ENCODE measurements around the gene RSRC1.
"Not testable (repeated sequence)": the region's sequence is repeated elsewhere in the genome, so short reads cannot be mapped to it uniquely, and the experiment has no call there.

RSRC1 gene

GRCh38 chr3:158465074-158465473 is 355.2 kb downstream of the RSRC1 start:
- DNase-seq, result no peak

- no peak for DNase-seq
These were observed 361.2 kb downstream of the RSRC1 start for GRCh38 chr3:158470944-158471638.

GRCh38 chr3:158471639-158472294 is 361.9 kb downstream of the RSRC1 start:
- DNase-seq, result no peak

GRCh38 chr3:158479051-158479450 is 369.2 kb downstream of the RSRC1 start:
- no peak for DNase-seq

- no peak for DNase-seq
These were observed 373.9 kb downstream of the RSRC1 start for GRCh38 chr3:158483701-158484235.

DNA sequence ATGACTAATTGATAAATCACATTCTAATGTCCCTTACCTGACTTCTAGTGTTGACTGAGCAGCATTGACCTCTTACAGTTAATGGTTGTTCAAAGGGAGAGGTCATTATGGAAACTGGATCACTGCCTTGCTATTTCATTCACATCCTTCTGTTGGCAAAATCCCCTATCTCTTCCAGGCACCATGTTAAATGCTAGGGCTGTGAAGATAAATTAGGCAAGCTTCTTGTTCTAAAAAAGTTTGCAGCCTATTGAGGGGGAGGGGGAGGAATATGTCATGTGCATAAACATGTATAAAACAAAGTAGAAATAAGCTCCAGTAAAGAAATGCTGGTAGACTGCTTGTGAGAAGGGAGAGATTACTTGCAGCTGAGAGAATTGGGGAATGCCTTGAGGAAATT is 376.3 kb downstream of the RSRC1 start:
- no peak for DNase-seq

- DNase-seq, result no peak
These were observed 378.8 kb downstream of the RSRC1 start for GRCh38 chr3:158488670-158489069.

DNA sequence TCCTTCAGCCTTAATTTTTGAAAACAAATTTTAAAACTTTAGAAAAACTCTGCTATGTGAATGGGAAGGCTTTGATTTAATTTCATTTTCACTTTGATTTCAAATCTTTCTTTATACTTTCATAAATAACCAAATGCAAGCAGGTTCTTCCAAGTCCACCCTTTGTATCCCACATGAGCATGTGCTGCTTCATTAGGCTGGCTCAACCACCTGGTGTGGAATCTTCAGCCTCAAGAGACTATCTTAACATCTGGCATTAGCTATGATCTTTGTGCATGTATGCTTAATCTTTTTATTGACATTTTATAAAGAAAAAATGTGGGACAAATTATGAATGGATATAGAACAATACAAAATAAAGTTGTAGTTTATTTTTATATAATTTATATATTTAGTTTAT is 379.3 kb downstream of the RSRC1 start:
- no peak for DNase-seq

- DNase-seq, result no peak
These were observed 382.1 kb downstream of the RSRC1 start for GRCh38 chr3:158491968-158492367.

DNA sequence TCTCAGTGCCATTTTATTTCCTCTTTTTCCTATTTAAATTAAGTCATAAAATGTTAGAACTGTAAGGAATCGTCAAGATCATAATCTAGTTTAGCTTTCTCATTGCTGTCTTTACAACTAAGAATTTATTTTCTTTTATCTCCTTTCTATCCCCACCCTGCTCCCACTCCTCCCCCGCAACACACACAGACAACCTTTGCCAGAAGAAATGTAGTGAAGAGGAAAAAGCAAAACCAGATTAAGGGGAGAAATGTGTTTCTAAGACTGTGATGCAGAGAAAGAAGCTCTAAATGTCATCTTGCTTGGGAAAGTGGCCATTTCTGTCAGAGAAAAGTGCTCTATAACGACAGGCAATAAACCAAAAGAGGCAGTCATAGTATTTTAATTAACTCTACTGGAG is 382.8 kb downstream of the RSRC1 start:
- DNase-seq, result no peak

DNA sequence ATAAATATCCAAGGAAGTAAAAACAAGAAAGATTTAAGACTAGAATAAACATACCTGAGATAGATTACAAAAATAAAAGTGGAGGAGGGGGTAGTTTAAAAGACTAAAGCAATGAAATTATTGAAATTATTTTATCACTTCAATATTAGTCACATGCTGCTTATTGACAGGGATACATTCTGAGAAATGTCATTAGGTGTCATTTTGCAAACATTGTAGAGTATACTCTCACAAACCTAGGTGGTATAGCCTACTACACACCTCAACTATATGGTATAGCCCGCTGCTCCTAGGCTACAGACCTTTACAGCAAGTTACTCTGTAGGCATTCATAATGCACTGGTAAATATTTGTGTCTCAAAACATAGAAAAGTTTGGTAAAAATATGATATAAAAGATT is 384.0 kb downstream of the RSRC1 start:
- DNase-seq, result no peak

DNA sequence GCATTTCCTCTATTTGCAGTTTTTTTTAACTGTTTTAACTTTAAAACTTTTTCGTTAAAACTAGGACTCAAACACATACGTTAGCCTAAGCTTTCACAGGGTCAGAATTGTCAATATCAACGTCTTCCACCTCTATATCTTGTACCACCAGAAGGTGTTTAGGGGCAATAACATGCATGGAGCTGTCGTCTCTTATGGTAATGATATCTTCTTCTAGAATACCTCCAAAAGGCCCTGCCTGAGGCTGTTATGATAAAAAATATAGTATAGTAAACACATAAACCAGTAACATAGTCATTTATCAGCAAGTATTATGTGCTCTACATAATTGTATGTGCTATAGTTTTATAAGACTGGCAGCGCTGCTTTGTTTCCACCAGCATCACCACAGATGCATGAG is 384.8 kb downstream of the RSRC1 start:
- DNase-seq, result no peak

GRCh38 chr3:158495398-158495902 is 385.6 kb downstream of the RSRC1 start:
- DNase-seq, result not testable (repeated sequence)

DNA sequence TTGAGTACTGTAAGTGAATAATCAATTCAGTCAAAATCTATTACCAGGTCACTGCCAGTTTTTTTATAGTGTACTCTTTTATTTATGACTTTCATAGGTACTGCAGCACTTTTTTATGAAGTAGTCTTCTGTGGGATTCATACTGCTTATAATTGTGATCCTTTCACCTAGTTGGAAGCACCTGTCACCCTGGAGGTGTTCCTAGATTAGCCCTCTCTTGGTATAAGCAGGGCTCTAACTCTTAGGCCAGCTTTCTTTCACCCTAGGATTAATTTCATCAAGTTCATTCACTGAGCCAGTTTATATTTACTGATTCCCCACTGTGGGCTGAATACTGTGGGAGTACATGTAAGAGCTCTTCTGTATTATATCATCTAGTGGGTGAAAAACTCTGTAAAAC is 395.2 kb downstream of the RSRC1 start:
- DNase-seq, result no peak

GRCh38 chr3:158506456-158506855 is 396.6 kb downstream of the RSRC1 start:
- no peak for DNase-seq

- DNase-seq, result no peak
These were observed 398.6 kb downstream of the RSRC1 start for GRCh38 chr3:158508481-158508880.

DNA sequence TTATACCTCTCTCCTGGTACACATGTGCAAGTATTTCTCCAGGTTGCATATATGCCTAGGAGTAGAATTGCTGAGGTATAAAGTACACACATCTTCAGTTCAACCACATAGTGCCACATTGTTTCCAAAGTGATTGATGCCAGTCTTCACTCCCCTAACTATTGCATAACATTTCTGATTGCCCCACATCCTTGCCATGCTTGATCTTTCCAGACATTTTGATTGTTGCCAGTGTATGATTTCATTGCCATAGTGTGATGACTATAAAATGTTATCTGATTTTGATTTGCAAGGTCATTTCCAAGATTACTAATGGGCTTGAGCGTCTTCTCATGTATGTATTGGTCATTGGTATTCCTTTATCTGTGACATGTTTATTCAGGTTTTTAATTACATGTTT is 400.0 kb downstream of the RSRC1 start:
- DNase-seq, result no peak

- DNase-seq, result not testable (repeated sequence)
These were observed 406.8 kb downstream of the RSRC1 start for GRCh38 chr3:158516729-158517128.

DNA sequence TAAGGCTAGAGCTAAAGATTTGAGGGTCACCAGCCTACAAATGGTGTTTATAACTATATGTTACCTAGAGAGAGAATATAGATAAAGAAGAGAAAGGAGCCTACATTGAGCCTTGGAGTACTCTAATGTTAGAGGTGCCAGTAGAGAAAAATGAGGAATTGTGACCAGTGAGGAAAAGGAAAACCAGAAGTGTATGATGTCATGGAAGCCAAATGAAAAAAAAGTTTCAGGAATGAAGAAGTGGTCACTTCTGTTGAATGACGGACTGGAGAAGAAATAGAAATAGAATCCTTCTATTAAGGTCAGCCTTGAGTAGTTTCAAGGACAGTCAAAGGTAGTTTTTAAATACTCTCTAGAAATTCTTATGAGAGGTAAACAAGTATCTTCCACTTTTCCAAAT is 409.9 kb downstream of the RSRC1 start:
- no peak for DNase-seq

DNA sequence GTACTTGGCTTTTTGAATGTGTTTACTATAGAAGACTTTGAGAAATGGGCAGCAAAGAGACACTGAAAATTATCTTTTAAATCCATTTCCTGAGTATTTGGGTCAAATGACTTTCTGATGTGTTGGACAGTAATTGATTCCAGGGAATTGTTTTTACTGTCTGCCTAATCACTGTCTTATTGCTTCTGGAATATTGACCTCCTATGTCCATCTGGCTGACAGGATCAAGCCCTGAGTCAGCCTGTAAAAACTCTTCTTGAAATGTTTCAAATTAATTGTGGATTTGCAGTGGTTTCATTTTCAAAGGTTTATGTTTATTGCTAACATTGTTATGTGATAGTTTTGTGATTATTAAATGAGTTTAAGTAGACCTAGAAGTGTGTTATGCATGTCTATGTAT is 410.5 kb downstream of the RSRC1 start:
- no peak for DNase-seq

GRCh38 chr3:158522221-158523136 is 412.6 kb downstream of the RSRC1 start:
- no peak for DNase-seq

- DNase-seq, result no peak
These were observed 418.3 kb downstream of the RSRC1 start for GRCh38 chr3:158528076-158528674.
